H1 (cell line): ENCODE data around the gene MCF2L2. TPM values are rescaled to one million over a fixed set of nuclear protein-coding genes. Genes with fewer than 3 reads are reported as not detected.

Experiments used
- CTCF ChIA-PET: fragments of 300-600 bp; sonication (Branson Sonifier 250); formaldehyde crosslinking; loops from one replicate; lab custom pipeline; 2021; ENCODE audit not compliant: partially characterized antibody; lab: Charles Lee
- POLR2A ChIA-PET: fragments of 300-600 bp; sonication (Branson Sonifier 250); formaldehyde crosslinking; loops from one replicate; lab custom pipeline; 2021; ENCODE audit warnings: inconsistent platforms; ENCODE audit not compliant: partially characterized antibody; lab: Charles Lee
- DNase-seq, 2 experiments: peaks; one replicate each; pipeline versions ENCODE4 v3.0.0 to v3.0.0-alpha.2; 2010 to 2022; ENCODE audit warnings: low spot score in 2 of 2, low read depth in 1 of 2, mixed read lengths in 1 of 2
- FAIRE-seq: peaks from 2 replicates; lab custom pipeline; 2011; peaks lifted over from hg19 to GRCh38; lab: Jason Lieb, UNC
- H2AFZ ChIP-seq: 2 replicates; pipeline ENCODE4 v1.8.1; 2012; ENCODE audit warnings: low read length, inconsistent platforms
- H2AK5ac ChIP-seq: 2 replicates; pipeline ENCODE4 v1.6.1; 2013; ENCODE audit warnings: low read depth, low read length
- H2BK120ac ChIP-seq: replicated peaks from 2 replicates; pipeline ENCODE3; 2013; ENCODE audit warnings: low read depth, low read length, inconsistent platforms
- H2BK12ac ChIP-seq: 2 replicates; pipeline ENCODE4 v1.6.1; 2013; ENCODE audit warnings: low read depth, low read length
- H2BK15ac ChIP-seq: 2 replicates; pipeline ENCODE4 v1.6.1; 2013; ENCODE audit warnings: low read length
- H2BK20ac ChIP-seq: 2 replicates; pipeline ENCODE4 v1.6.1; 2013; ENCODE audit warnings: low read length
- H2BK5ac ChIP-seq: 2 replicates; pipeline ENCODE4 v1.6.1; 2013; ENCODE audit warnings: low read depth, low read length
- H3K14ac ChIP-seq: 2 replicates; pipeline ENCODE4 v1.6.1; 2013; ENCODE audit warnings: inconsistent platforms; ENCODE audit not compliant: insufficient read length
- H3K18ac ChIP-seq: 2 replicates; pipeline ENCODE4 v1.6.1; 2013; ENCODE audit warnings: low read length; ENCODE audit errors: extremely low read depth
- H3K23ac ChIP-seq: 2 replicates; pipeline ENCODE4 v1.6.1; 2013; ENCODE audit warnings: inconsistent platforms; ENCODE audit not compliant: insufficient read length
- H3K23me2 ChIP-seq: 2 replicates; pipeline ENCODE4 v1.6.1; 2013; ENCODE audit warnings: low read depth, low read length
- H3K27ac ChIP-seq: 2 replicates; pipeline ENCODE4 v1.6.1; 2011; ENCODE audit warnings: low read depth, low read length, inconsistent platforms
- H3K27me3 ChIP-seq, 4 experiments: replicated peaks in 1 of 4; 1 replicate in 1 of 4; 2 replicates in 3 of 4; pipeline versions ENCODE4 v1.6.1 to v1.8.1; 2011 to 2013; ENCODE audit warnings: low read length in 3 of 4, mild to moderate bottlenecking in 3 of 4, inconsistent platforms in 2 of 4, mixed read lengths in 2 of 4, moderate library complexity in 1 of 4; ENCODE audit not compliant: control insufficient read depth in 3 of 4, insufficient read depth in 3 of 4; ENCODE audit errors: extremely low read depth in 1 of 4
- H3K36me3 ChIP-seq, 4 experiments: 2 replicates each; pipeline versions ENCODE4 v1.6.1 to v1.8.1; 2011 to 2013; ENCODE audit warnings: mild to moderate bottlenecking in 4 of 4, low read length in 3 of 4, moderate library complexity in 2 of 4, control low read depth in 1 of 4, inconsistent platforms in 1 of 4; ENCODE audit not compliant: insufficient read depth in 4 of 4, control insufficient read depth in 2 of 4
- H3K4ac ChIP-seq: replicated peaks from 2 replicates; pipeline ENCODE3; 2013; ENCODE audit warnings: low read length, low read depth, mixed read lengths, inconsistent platforms; ENCODE audit not compliant: insufficient read length
- H3K4me1 ChIP-seq, 4 experiments: replicated peaks in 1 of 4; 1 replicate in 1 of 4; 2 replicates in 3 of 4; pipeline versions ENCODE4 v1.6.1 to v1.8.1; 2011 to 2013; ENCODE audit warnings: low read length in 3 of 4, inconsistent platforms in 2 of 4, mixed read lengths in 1 of 4; ENCODE audit not compliant: insufficient read depth in 4 of 4, control insufficient read depth in 3 of 4
- H3K4me2 ChIP-seq, 2 experiments: 2 replicates each; pipeline versions ENCODE4 v1.6.1 to v1.8.1; 2011 to 2013; ENCODE audit warnings: low read depth in 2 of 2, low read length in 2 of 2, control low read depth in 1 of 2, inconsistent platforms in 1 of 2, mild to moderate bottlenecking in 1 of 2; ENCODE audit not compliant: insufficient read depth in 1 of 2
- H3K4me3 ChIP-seq, 4 experiments: fragments of 200-600, 300-600 bp in 1 of 4; sonication (generic), shearing (Covaris generic), sonication (Bioruptor Twin) in 1 of 4; 2 replicates each; pipeline versions ENCODE4 v1.5.1 to v1.8.1; 2011 to 2016; ENCODE audit warnings: low read length in 4 of 4, low read depth in 3 of 4, control low read depth in 2 of 4, inconsistent platforms in 2 of 4, mild to moderate bottlenecking in 2 of 4, mixed read lengths in 1 of 4, moderate library complexity in 1 of 4; ENCODE audit not compliant: insufficient read depth in 2 of 4; ENCODE audit errors: extremely low read depth in 1 of 4
- H3K56ac ChIP-seq: replicated peaks from 2 replicates; pipeline ENCODE3; 2013; ENCODE audit warnings: low read depth, mild to moderate bottlenecking, mixed read lengths, low read length, inconsistent platforms; ENCODE audit not compliant: insufficient read length
- H3K79me1 ChIP-seq: 2 replicates; pipeline ENCODE4 v1.6.1; 2013; ENCODE audit warnings: low read depth, low read length, control low read depth
- H3K79me2 ChIP-seq, 2 experiments: 2 replicates each; pipeline versions ENCODE4 v1.6.1 to v1.8.1; 2012 to 2013; ENCODE audit warnings: low read length in 2 of 2, mild to moderate bottlenecking in 2 of 2, inconsistent platforms in 1 of 2; ENCODE audit not compliant: insufficient read depth in 2 of 2, control insufficient read depth in 1 of 2
- H3K9ac ChIP-seq, 4 experiments: replicated peaks in 1 of 4; 1 replicate in 1 of 4; 2 replicates in 3 of 4; pipeline versions ENCODE4 v1.6.1 to v1.8.1; 2011 to 2013; ENCODE audit warnings: low read depth in 3 of 4, low read length in 3 of 4, control low read depth in 2 of 4, mild to moderate bottlenecking in 2 of 4, moderate library complexity in 2 of 4, inconsistent platforms in 1 of 4; ENCODE audit errors: extremely low read depth in 1 of 4
- H3K9me3 ChIP-seq, 2 experiments: 2 replicates each; pipeline versions ENCODE4 v1.6.1 to v1.8.1; 2012 to 2013; ENCODE audit warnings: mild to moderate bottlenecking in 2 of 2, moderate library complexity in 2 of 2, control low read depth in 1 of 2, inconsistent platforms in 1 of 2, low read depth in 1 of 2, low read length in 1 of 2, mixed read lengths in 1 of 2; ENCODE audit not compliant: insufficient read depth in 2 of 2
- H4K20me1 ChIP-seq, 2 experiments: replicated peaks in 1 of 2; 2 replicates each; pipeline versions ENCODE3 to v1.8.1; 2011 to 2013; ENCODE audit warnings: inconsistent platforms in 2 of 2, low read length in 2 of 2, mild to moderate bottlenecking in 1 of 2; ENCODE audit not compliant: insufficient read depth in 2 of 2, control insufficient read depth in 1 of 2
- H4K5ac ChIP-seq: 2 replicates; pipeline ENCODE4 v1.6.1; 2013; ENCODE audit warnings: low read length, low read depth, mixed read lengths, inconsistent platforms; ENCODE audit not compliant: insufficient read length
- H4K8ac ChIP-seq: 2 replicates; pipeline ENCODE4 v1.8.0; 2013; ENCODE audit warnings: mild to moderate bottlenecking, moderate library complexity, low read length, inconsistent platforms; ENCODE audit not compliant: insufficient read depth; ENCODE audit errors: extremely low read depth
- H4K91ac ChIP-seq: replicated peaks from 2 replicates; pipeline ENCODE3; 2013; ENCODE audit warnings: low read length, mixed read lengths, inconsistent platforms; ENCODE audit not compliant: insufficient read length
- ATF2 ChIP-seq: IDR thresholded peaks from 2 replicates; pipeline ENCODE4 v1.6.1; 2012; ENCODE audit warnings: low read length, inconsistent platforms
- BACH1 ChIP-seq: IDR thresholded peaks from 2 replicates; pipeline ENCODE4 v1.6.1; 2012; ENCODE audit warnings: low read length, improper control_type of control experiment
- CBX5 ChIP-seq: fragments of 300-800, 300-1000 bp; sonication (generic); IDR thresholded peaks from 2 replicates; pipeline ENCODE4 v1.7.1; 2016; ENCODE audit warnings: antibody characterized with exemption, low read length, low read depth
- FOSL1 ChIP-seq: IDR thresholded peaks from 2 replicates; pipeline ENCODE4 v1.6.1; 2011; ENCODE audit warnings: mild to moderate bottlenecking, low read depth, low read length, moderate library complexity; ENCODE audit not compliant: insufficient read depth
- KDM1A ChIP-seq: fragments of 200-600, 300-600 bp; sonication (generic); IDR thresholded peaks from 2 replicates; pipeline ENCODE4 v1.7.1; 2016; ENCODE audit warnings: mild to moderate bottlenecking, low read length, borderline replicate concordance
- PHF8 ChIP-seq: fragments of 200-600 bp; sonication (generic); conservative IDR thresholded peaks from 2 replicates; pipeline ENCODE4 v1.7.1; 2012; ENCODE audit warnings: low read depth, mild to moderate bottlenecking, inconsistent platforms, low read length, moderate library complexity
- POLR2A ChIP-seq, 2 experiments: IDR thresholded peaks; 1 replicate in 1 of 2; 2 replicates in 1 of 2; pipeline ENCODE4 v1.6.1; 2011; ENCODE audit warnings: low read depth in 2 of 2, low read length in 2 of 2, mild to moderate bottlenecking in 2 of 2; ENCODE audit errors: control extremely low read depth in 1 of 2
- RBBP5 ChIP-seq: IDR thresholded peaks from 2 replicates; pipeline ENCODE4 v1.7.1; 2012; ENCODE audit warnings: low read depth, mild to moderate bottlenecking, inconsistent platforms, low read length, moderate library complexity, borderline replicate concordance
- RFX5 ChIP-seq: IDR thresholded peaks from 2 replicates; pipeline ENCODE4 v1.6.1; 2011; ENCODE audit warnings: low read depth, low read length, improper control_type of control experiment, borderline replicate concordance
- SAP30 ChIP-seq: fragments of 300-600 bp; sonication (generic); IDR thresholded peaks from 2 replicates; pipeline ENCODE4 v1.7.1; 2012; ENCODE audit warnings: low read length, moderate library complexity, mild to moderate bottlenecking, inconsistent platforms; ENCODE audit not compliant: insufficient read depth, insufficient replicate concordance
- SUZ12 ChIP-seq: fragments of 200-600 bp; sonication (generic); IDR thresholded peaks from 2 replicates; pipeline ENCODE4 v1.6.1; 2012; ENCODE audit warnings: mild to moderate bottlenecking, inconsistent platforms, low read length, moderate library complexity, mixed read lengths
- TAF1 ChIP-seq: IDR thresholded peaks from 2 replicates; pipeline ENCODE4 v1.6.1; 2011; ENCODE audit warnings: mild to moderate bottlenecking, low read depth, low read length
- ZNF274 ChIP-seq: IDR thresholded peaks from 2 replicates; pipeline ENCODE4 v1.7.0; 2012; ENCODE audit warnings: low read length, borderline replicate concordance; ENCODE audit errors: extremely low read depth
- WGBS, 2 experiments: shearing (Covaris generic) in 1 of 2; methylation state at CpG; one replicate each; pipeline versions ENCODE4 v1.1.6 to v1.1.7; 2013 to 2015; ENCODE audit warnings: low lambda C conversion rate in 2 of 2, mixed read lengths in 2 of 2, inconsistent platforms in 1 of 2, low coverage in 1 of 2, missing lambda C conversion rate in 1 of 2; ENCODE audit not compliant: insufficient replicate concordance in 2 of 2, insufficient coverage in 1 of 2, insufficient read length in 1 of 2; ENCODE audit errors: extremely low coverage in 1 of 2, missing lambda C conversion rate in 1 of 2; 5-methylcytosine and 5-hydroxymethylcytosine counted together
- polyA plus RNA-seq, 7 experiments: library from polyadenylated mRNA; depleted of rRNA in 3 of 7; stranded (reverse) in 5 of 7; unstranded in 2 of 7; fragments of >200 nt in 5 of 7; fragments of 200-250 nt in 2 of 7; gene quantifications; 1 replicate in 5 of 7; 2 replicates in 1 of 7; 4 replicates in 1 of 7; pipeline versions ENCODE4 v1.2.1 to v1.2.3, GENCODE V29; 2011 to 2013; ENCODE audit warnings: missing spikeins in 2 of 7, mixed read lengths in 2 of 7
- total RNA-seq: library from RNA; stranded (reverse); fragmentation: NEBNext Ultra II Directional; extraction: Animal tissue kit (Norgen Biotek cat#: 25700); gene quantifications from 2 replicates; pipeline ENCODE4 v1.2.1, GENCODE V29; 2021

The MCF2L2 gene
- total and polyA plus RNA-seq, 2 of the 8 experiments (the other 6 are each of a cell fraction or from before 2014, with no cell fraction given), result 4.1 to 13.7 TPM

GRCh38 chr3:183285318-183285717, 143.1 kb downstream of the MCF2L2 start:
- H3K23ac ChIP-seq, result no peak overlapping the region
- H3K79me2 ChIP-seq, result no peaks in the 10 kb centered on the region
- CTCF ChIA-PET, result interaction anchor here (0.6 to 1.8 kb wide), 4 partner anchors 10 to 97 kb away, joined by 3 to 6 read pairs (median 4); no protein-coding TSS in a partner anchor
- no peaks in the 10 kb centered on the region for H3K9me3 ChIP-seq
- no peaks in the 10 kb centered on the region for H4K20me1 ChIP-seq
- H3K23me2 ChIP-seq, result no peaks in the 10 kb centered on the region
- no peaks in the 10 kb centered on the region for H3K79me1 ChIP-seq
- no peak overlapping the region for H4K8ac ChIP-seq
- FAIRE-seq, result no peak
- no peak overlapping the region for H3K4me2 ChIP-seq
- H3K4me1 ChIP-seq, result no peaks in the 10 kb centered on the region; a peak in 1 of 7 replicates
- H3K27me3 ChIP-seq, result no peaks in the 10 kb centered on the region
- H2BK20ac ChIP-seq, result no peak overlapping the region
- H3K56ac ChIP-seq, result no peak overlapping the region
- H3K4ac ChIP-seq, result no peak overlapping the region
- no peak overlapping the region for H3K27ac ChIP-seq
- H2BK12ac ChIP-seq, result no peak overlapping the region
- 80% methylated on average over 1 of the region's 1 CpG; no CpG with 5 or more reads in 1 of the 2 experiments for WGBS, 2 experiments
- H3K4me3 ChIP-seq, result no peak overlapping the region
- no peak overlapping the region for H3K14ac ChIP-seq
- H2AFZ ChIP-seq, result no peak overlapping the region
- no peak overlapping the region for H2BK5ac ChIP-seq
- DNase-seq, result no peak
- no peak overlapping the region for H2BK15ac ChIP-seq
- no peak overlapping the region for H2AK5ac ChIP-seq
- no peak overlapping the region for H3K9ac ChIP-seq
- H4K91ac ChIP-seq, result no peak overlapping the region
- POLR2A ChIA-PET, result interaction anchor here (1.4 kb wide), 1 partner anchor 9 kb away, joined by 3 read pairs; no protein-coding TSS in a partner anchor
- no peak overlapping the region for H3K18ac ChIP-seq
- H2BK120ac ChIP-seq, result no peak overlapping the region
- no peak overlapping the region for H4K5ac ChIP-seq
- peaks cover 0 to 3% (median 0%) of the 10 kb centered on the region in 4 experiments; a peak in 2 of 8 replicates for H3K36me3 ChIP-seq
- TF ChIP-seq RFX5 (no peak), POLR2A (IDR thresholded peaks at IDR 0.05; ENCODE audit: control extremely low read depth in 1 of 2, low read depth in 2 of 2, low read length in 2 of 2) (no peak), SAP30 (no peak), RBBP5 (no peak), KDM1A (no peak), PHF8 (no peak), FOSL1 (no peak), SUZ12 (no peak), ATF2 (no peak), ZNF274 (no peak), TAF1 (no peak), CBX5 (no peak), BACH1 (no peak)
